CMK (cell line): ENCODE measurements around the gene PAX2.

Source experiments
- DNase-seq: peaks from one replicate; pipeline ENCODE4 v3.0.0-alpha.2; 2010; ENCODE audit warnings: low read depth

Gene PAX2

GRCh38 chr10:100755821-100756220 lies 10.4 kb downstream of the PAX2 start:
- DNase-seq, result no peak

- no peak for DNase-seq
These were observed 13.9 kb downstream of the PAX2 start for GRCh38 chr10:100759331-100759730.

- DNase-seq, result no peak
These were observed 15.3 kb downstream of the PAX2 start for GRCh38 chr10:100760726-100761125.

GRCh38 chr10:100761191-100761590 lies 15.8 kb downstream of the PAX2 start:
- no peak for DNase-seq

GRCh38 chr10:100763043-100763747 lies 17.8 kb downstream of the PAX2 start:
- DNase-seq, result no peak

GRCh38 chr10:100766693-100767421 lies 21.5 kb downstream of the PAX2 start:
- DNase-seq, result no peak

GRCh38 chr10:100767422-100767775 lies 22.0 kb downstream of the PAX2 start:
- DNase-seq, result no peak

- DNase-seq, result no peak
These were observed 24.1 kb downstream of the PAX2 start for GRCh38 chr10:100769481-100769880.

GRCh38 chr10:100773646-100774045 lies 28.3 kb downstream of the PAX2 start:
- no peak for DNase-seq

GRCh38 chr10:100774223-100774622 lies 28.8 kb downstream of the PAX2 start:
- no peak for DNase-seq

GRCh38 chr10:100774876-100775275 lies 29.5 kb downstream of the PAX2 start:
- DNase-seq, result no peak

- DNase-seq, result no peak
These were observed 30.0 kb downstream of the PAX2 start for GRCh38 chr10:100775386-100775785.

- DNase-seq, result no peak
These were observed 30.5 kb downstream of the PAX2 start for GRCh38 chr10:100775871-100776270.

- no peak for DNase-seq
These were observed 31.3 kb downstream of the PAX2 start for GRCh38 chr10:100776671-100777070.

- no peak for DNase-seq
These were observed 33.9 kb downstream of the PAX2 start for GRCh38 chr10:100779329-100779728.

- DNase-seq, result no peak
These were observed 34.9 kb downstream of the PAX2 start for GRCh38 chr10:100780324-100780723.

GRCh38 chr10:100781145-100781665 lies 35.8 kb downstream of the PAX2 start:
- no peak for DNase-seq

- no peak for DNase-seq
These were observed 37.3 kb downstream of the PAX2 start for GRCh38 chr10:100782461-100783244.

- no peak for DNase-seq
These were observed 38.7 kb downstream of the PAX2 start for GRCh38 chr10:100784126-100784525.

GRCh38 chr10:100786591-100786990 lies 41.2 kb downstream of the PAX2 start:
- no peak for DNase-seq

- DNase-seq, result no peak
These were observed 42.9 kb downstream of the PAX2 start for GRCh38 chr10:100788002-100788903.

- DNase-seq, result no peak
These were observed 45.4 kb downstream of the PAX2 start for GRCh38 chr10:100790761-100791208.
